ENCODE measurements around the gene MKNK2. TPM values are rescaled to one million over a fixed set of nuclear protein-coding genes. Genes with fewer than 3 reads are reported as not detected.
A peak's percentile ranks its signal among the peaks of the same experiment; 100 is the strongest.

The MKNK2 gene
- total RNA-seq, 2 experiments from 2014 or later: 196 to 201 TPM

- CTCF ChIA-PET: interaction anchor here (0.6 to 3.4 kb wide), 15 partner anchors 8 to 216 kb away, joined by 3 to 16 read pairs (median 4); partner anchors contain the start of gene MKNK2
- H3K4me1 Mint-ChIP-seq: peaks cover 30% of the 10 kb centered on the region
- no peak for ATAC-seq
- peaks cover 9% of the 10 kb centered on the region for H3K36me3 Mint-ChIP-seq
- no peak for DNase-seq
- H3K27me3 Mint-ChIP-seq: no peaks in the 10 kb centered on the region
- peak overlapping the region; percentile 48 for H3K4me3 Mint-ChIP-seq
- peak overlapping the region; percentile 85 for H3K27ac Mint-ChIP-seq
- no peaks in the 10 kb centered on the region for H3K9me3 Mint-ChIP-seq (ENCODE audit: low read depth)
Observed at GRCh38 chr19:2042485-2043250, 8.4 kb downstream of the MKNK2 start.

GRCh38 chr19:2041683-2042484, 9.2 kb downstream of the MKNK2 start:
- peak overlapping the region; percentile 48 for H3K4me3 Mint-ChIP-seq
- ATAC-seq: peak; percentile 87
- peaks cover 27% of the 10 kb centered on the region for H3K4me1 Mint-ChIP-seq
- H3K27ac Mint-ChIP-seq: peak overlapping the region; percentile 85
- no peaks in the 10 kb centered on the region for H3K9me3 Mint-ChIP-seq (ENCODE audit: low read depth)
- H3K27me3 Mint-ChIP-seq: no peaks in the 10 kb centered on the region
- CTCF ChIA-PET: interaction anchor here (0.6 to 3.4 kb wide), 12 partner anchors 7 to 112 kb away, joined by 3 to 16 read pairs (median 4); partner anchors contain the start of genes MKNK2 and MOB3A
- peak; percentile 99 for DNase-seq
- H3K36me3 Mint-ChIP-seq: peaks cover 9% of the 10 kb centered on the region

- ATAC-seq: no peak
Observed at GRCh38 chr19:2041433-2041682, 9.7 kb downstream of the MKNK2 start.

GRCh38 chr19:2040647-2041432, 10.2 kb downstream of the MKNK2 start:
- no peak overlapping the region for H3K4me3 Mint-ChIP-seq
- H3K36me3 Mint-ChIP-seq: peaks cover 9% of the 10 kb centered on the region
- no peaks in the 10 kb centered on the region for H3K27me3 Mint-ChIP-seq
- no peak for ATAC-seq
- no peak for DNase-seq
- H3K4me1 Mint-ChIP-seq: peaks cover 26% of the 10 kb centered on the region
- CTCF ChIA-PET: interaction anchor here (0.9 to 3.4 kb wide), 6 partner anchors 11 to 111 kb away, joined by 3 to 16 read pairs (median 6); partner anchors contain the start of gene MKNK2
- H3K27ac Mint-ChIP-seq: peak overlapping the region; percentile 80
- no peaks in the 10 kb centered on the region for H3K9me3 Mint-ChIP-seq (ENCODE audit: low read depth)

More at GRCh38 chr19:2041433-2041682, 9.7 kb downstream of the MKNK2 start:
- Mint-ChIP-seq H3K27me3 (no peaks in the 10 kb centered on the region), H3K9me3 (ENCODE audit: low read depth) (no peaks in the 10 kb centered on the region), H3K27ac (peak overlapping the region; percentile 80), H3K36me3 (peaks cover 9% of the 10 kb centered on the region), H3K4me1 (peaks cover 26% of the 10 kb centered on the region), H3K4me3 (peak overlapping the region; percentile 38)
- DNase-seq: no peak
- CTCF ChIA-PET: interaction anchor here (1.2 to 3.4 kb wide), 3 partner anchors 11 to 50 kb away, joined by 3 to 16 read pairs (median 8); partner anchors contain the start of gene MKNK2

- no peak for ATAC-seq
- Mint-ChIP-seq H3K27me3 (no peaks in the 10 kb centered on the region), H3K9me3 (ENCODE audit: low read depth) (no peaks in the 10 kb centered on the region), H3K4me1 (peaks cover 28% of the 10 kb centered on the region), H3K4me3 (no peak overlapping the region), H3K27ac (no peak overlapping the region), H3K36me3 (peaks cover 9% of the 10 kb centered on the region)
- CTCF ChIA-PET: interaction anchor here (0.9 to 2.6 kb wide), 4 partner anchors 12 to 110 kb away, joined by 3 to 9 read pairs (median 4); partner anchors contain the start of gene MKNK2
- peak; percentile 42 for DNase-seq
Observed at GRCh38 chr19:2039959-2040646, 10.9 kb downstream of the MKNK2 start.

- H3K4me3 Mint-ChIP-seq: no peak overlapping the region
- H3K27me3 Mint-ChIP-seq: no peaks in the 10 kb centered on the region
- no peaks in the 10 kb centered on the region for H3K9me3 Mint-ChIP-seq (ENCODE audit: low read depth)
- peaks cover 7% of the 10 kb centered on the region for H3K36me3 Mint-ChIP-seq
- H3K27ac Mint-ChIP-seq: no peak overlapping the region
- no peak for ATAC-seq
- peaks cover 27% of the 10 kb centered on the region for H3K4me1 Mint-ChIP-seq
- CTCF ChIA-PET: interaction anchor here (0.9 to 2.6 kb wide), 4 partner anchors 12 to 110 kb away, joined by 3 to 9 read pairs (median 4); partner anchors contain the start of gene MKNK2
- DNase-seq: no peak
Observed at GRCh38 chr19:2039089-2039958, 11.7 kb downstream of the MKNK2 start.

GRCh38 chr19:2038284-2039088, 12.6 kb downstream of the MKNK2 start:
- Mint-ChIP-seq H3K4me3 (no peak overlapping the region), H3K9me3 (ENCODE audit: low read depth) (no peaks in the 10 kb centered on the region), H3K27me3 (no peaks in the 10 kb centered on the region), H3K36me3 (peaks cover 6% of the 10 kb centered on the region), H3K4me1 (peaks cover 22% of the 10 kb centered on the region), H3K27ac (no peak overlapping the region)
- CTCF ChIA-PET: interaction anchor here (1.1 to 2.6 kb wide), 3 partner anchors 13 to 32 kb away, joined by 3 to 9 read pairs (median 6); partner anchors contain the start of gene MKNK2
- ATAC-seq: no peak
- DNase-seq: no peak

- DNase-seq: no peak
- H3K4me1 Mint-ChIP-seq: peaks cover 21% of the 10 kb centered on the region
- no peaks in the 10 kb centered on the region for H3K27me3 Mint-ChIP-seq
- peaks cover 4% of the 10 kb centered on the region for H3K36me3 Mint-ChIP-seq
- CTCF ChIA-PET: interaction anchor here (1.9 kb wide), 1 partner anchor 19 kb away, joined by 6 read pairs; no protein-coding TSS in a partner anchor
- no peak overlapping the region for H3K27ac Mint-ChIP-seq
- no peaks in the 10 kb centered on the region for H3K9me3 Mint-ChIP-seq (ENCODE audit: low read depth)
- H3K4me3 Mint-ChIP-seq: no peak overlapping the region
- ATAC-seq: no peak
Observed at GRCh38 chr19:2037651-2038255, 13.3 kb downstream of the MKNK2 start.

GRCh38 chr19:2036424-2036823, 14.6 kb downstream of the MKNK2 start:
- CTCF ChIA-PET: no interaction called here
- DNase-seq (no peak), ATAC-seq (no peak)
- Mint-ChIP-seq H3K36me3 (peaks cover 4% of the 10 kb centered on the region), H3K9me3 (ENCODE audit: low read depth) (no peaks in the 10 kb centered on the region), H3K4me3 (no peak overlapping the region), H3K4me1 (peaks cover 26% of the 10 kb centered on the region), H3K27ac (no peak overlapping the region), H3K27me3 (no peaks in the 10 kb centered on the region)

- H3K27me3 Mint-ChIP-seq: no peaks in the 10 kb centered on the region
- peak; percentile 40 for DNase-seq
- CTCF ChIA-PET: interaction anchor here (0.7 to 2.1 kb wide), 4 partner anchors 7 to 34 kb away, joined by 3 to 8 read pairs (median 3); no protein-coding TSS in a partner anchor
- no peak overlapping the region for H3K27ac Mint-ChIP-seq
- no peak for ATAC-seq
- peaks cover 2% of the 10 kb centered on the region for H3K36me3 Mint-ChIP-seq
- H3K4me1 Mint-ChIP-seq: peaks cover 22% of the 10 kb centered on the region
- H3K9me3 Mint-ChIP-seq (ENCODE audit: low read depth): no peaks in the 10 kb centered on the region
- no peak overlapping the region for H3K4me3 Mint-ChIP-seq
Observed at GRCh38 chr19:2035590-2035991, 15.5 kb downstream of the MKNK2 start.

Data from activated CD8-positive, alpha-beta memory T cell treated with anti-CD3 and anti-CD28 coated beads, Interleukin-2, amount 10 ng/mL, durations not matched to agents 7 days and 5 days (primary cell).